ENCODE results near the gene NTSR1. TPM values are rescaled to one million over a fixed set of nuclear protein-coding genes. Genes with fewer than 3 reads are reported as not detected.

NTSR1 gene
- total RNA-seq, 2 experiments from 2014 or later = not detected

GRCh38 chr20:62719250-62719935, 10.8 kb downstream of the NTSR1 start:
- ChIA-PET POLR2A (interaction anchor here (0.6 kb wide), 2 partner anchors 44 to 77 kb away, joined by 3 to 4 read pairs; no protein-coding TSS in a partner anchor), CTCF (interaction anchor here (2.1 kb wide), 1 partner anchor 72 kb away, joined by 7 read pairs; no protein-coding TSS in a partner anchor)

GRCh38 chr20:62721511-62722370, 13.1 kb downstream of the NTSR1 start:
- ChIA-PET POLR2A (no interaction called here), CTCF (no interaction called here)

- POLR2A ChIA-PET = no interaction called here
- CTCF ChIA-PET = no interaction called here
Measured at GRCh38 chr20:62722627-62723026, 14.0 kb downstream of the NTSR1 start.

- ChIA-PET CTCF (no interaction called here), POLR2A (no interaction called here)
Measured at GRCh38 chr20:62723351-62723750, 14.7 kb downstream of the NTSR1 start.

GRCh38 chr20:62723768-62724450, 15.3 kb downstream of the NTSR1 start:
- ChIA-PET CTCF (no interaction called here), POLR2A (no interaction called here)

- POLR2A ChIA-PET = no interaction called here
- CTCF ChIA-PET = no interaction called here
Measured at GRCh38 chr20:62724692-62725595, 16.3 kb downstream of the NTSR1 start.

- ChIA-PET CTCF (no interaction called here), POLR2A (no interaction called here)
Measured at GRCh38 chr20:62725596-62726268, 17.1 kb downstream of the NTSR1 start.

- CTCF ChIA-PET = no interaction called here
- POLR2A ChIA-PET = no interaction called here
Measured at GRCh38 chr20:62726276-62726675, 17.6 kb downstream of the NTSR1 start.

- ChIA-PET POLR2A (no interaction called here), CTCF (no interaction called here)
Measured at GRCh38 chr20:62726716-62727583, 18.3 kb downstream of the NTSR1 start.

- ChIA-PET POLR2A (interaction anchor here (1.0 kb wide), 1 partner anchor 66 kb away, joined by 3 read pairs; no protein-coding TSS in a partner anchor), CTCF (no interaction called here)
Measured at GRCh38 chr20:62727584-62728027, 19.0 kb downstream of the NTSR1 start.

- ChIA-PET CTCF (no interaction called here), POLR2A (interaction anchor here (1.0 kb wide), 1 partner anchor 66 kb away, joined by 3 read pairs; no protein-coding TSS in a partner anchor)
Measured at GRCh38 chr20:62728028-62728780, 19.6 kb downstream of the NTSR1 start.

GRCh38 chr20:62728781-62729300, 20.2 kb downstream of the NTSR1 start:
- POLR2A ChIA-PET = interaction anchor here (1.0 kb wide), 1 partner anchor 65 kb away, joined by 3 read pairs; no protein-coding TSS in a partner anchor

GRCh38 chr20:62730481-62730880, 21.8 kb downstream of the NTSR1 start:
- ChIA-PET POLR2A (no interaction called here), CTCF (no interaction called here)

More at GRCh38 chr20:62728781-62729300, 20.2 kb downstream of the NTSR1 start:
- CTCF ChIA-PET = no interaction called here

- POLR2A ChIA-PET = no interaction called here
- CTCF ChIA-PET = no interaction called here
Measured at GRCh38 chr20:62732031-62732760, 23.6 kb downstream of the NTSR1 start.

- CTCF ChIA-PET = interaction anchor here (0.7 kb wide), 1 partner anchor 484 kb away, joined by 3 read pairs; no protein-coding TSS in a partner anchor
Measured at GRCh38 chr20:62732842-62733525, 24.3 kb downstream of the NTSR1 start.

GRCh38 chr20:62733526-62733842, 24.8 kb downstream of the NTSR1 start:
- CTCF ChIA-PET = interaction anchor here (0.7 kb wide), 1 partner anchor 483 kb away, joined by 3 read pairs; no protein-coding TSS in a partner anchor
- POLR2A ChIA-PET = no interaction called here

More at GRCh38 chr20:62732842-62733525, 24.3 kb downstream of the NTSR1 start:
- POLR2A ChIA-PET = no interaction called here

Measured in activated CD8-positive, alpha-beta memory T cell treated with anti-CD3 and anti-CD28 coated beads for 36 hours (primary cell).